Suprapubic skin (tissue), 4 donors: ENCODE measurements around the gene GALNT6. TPM values are rescaled to one million over a fixed set of nuclear protein-coding genes. Genes with fewer than 3 reads are reported as not detected.

Experiments used
- DNase-seq, 2 donors: peaks; one replicate each; pipeline ENCODE4 v3.0.0-alpha.2; 2019; ENCODE audit warnings: low spot score in 2 of 2
- H3K27ac ChIP-seq: fragments of 200-600 bp; sonication (generic); one replicate; pipeline ENCODE4 v1.5.1; 2019
- H3K27me3 ChIP-seq: fragments of 200-600 bp; sonication (generic); one replicate; pipeline ENCODE4 v1.5.1; 2019
- H3K36me3 ChIP-seq: fragments of 200-600 bp; sonication (generic); one replicate; pipeline ENCODE4 v1.5.1; 2019
- H3K4me1 ChIP-seq: fragments of 200-600 bp; sonication (generic); one replicate; pipeline ENCODE4 v1.5.1; 2019
- H3K4me3 ChIP-seq: fragments of 200-600 bp; sonication (generic); one replicate; pipeline ENCODE4 v1.5.1; 2019; ENCODE audit warnings: mild to moderate bottlenecking
- H3K9me3 ChIP-seq: fragments of 200-600 bp; sonication (generic); one replicate; pipeline ENCODE4 v1.5.1; 2019
- CTCF ChIP-seq, 2 donors: fragments of 200-600 bp in 1 of 2; fragments of 450-650 bp in 1 of 2; sonication (generic) in 1 of 2; IDR thresholded peaks; one replicate each; pipeline ENCODE4 v1.5.1; 2016 to 2019; ENCODE audit warnings: antibody characterized with exemption in 2 of 2, mild to moderate bottlenecking in 1 of 2, moderate library complexity in 1 of 2
- EP300 ChIP-seq: sonication (generic); formaldehyde crosslinking; IDR thresholded peaks from one replicate; pipeline ENCODE4 v1.6.1; 2017; ENCODE audit warnings: antibody characterized with exemption
- POLR2A ChIP-seq, 2 donors: fragments of 450-650 bp; IDR thresholded peaks; one replicate each; pipeline ENCODE4 v1.6.1; 2017; ENCODE audit warnings: antibody characterized with exemption in 2 of 2, mild to moderate bottlenecking in 2 of 2, moderate library complexity in 2 of 2
- POLR2AphosphoS5 ChIP-seq, 3 donors: sonication (generic); formaldehyde crosslinking; IDR thresholded peaks; one replicate each; pipeline ENCODE4 v1.6.1; 2017; ENCODE audit warnings: antibody characterized with exemption in 3 of 3
- WGBS: methylation state at CpG from one replicate; pipeline ENCODE4 v1.1.5; 2018; 5-methylcytosine and 5-hydroxymethylcytosine counted together
- total RNA-seq, 4 donors: library from RNA; depleted of rRNA; stranded (reverse); fragments of >200 nt; gene quantifications; one replicate each; pipeline ENCODE4 v1.1.0, GENCODE V29; 2016

Gene GALNT6
- total RNA-seq, 4 donors from 2014 or later, result 2.0 to 33.8 (median 8.8) TPM

GRCh38 chr12:51403681-51404136 is 12.5 kb upstream of the GALNT6 start:
- WGBS, result 88% methylated on average over 4 of the region's 4 CpGs
- no peak overlapping the region for H3K4me3 ChIP-seq
- no peaks in the 10 kb centered on the region for H3K4me1 ChIP-seq
- H3K9me3 ChIP-seq, result no peaks in the 10 kb centered on the region
- no peak overlapping the region for H3K27ac ChIP-seq
- no peak for DNase-seq
- no peaks in the 10 kb centered on the region for H3K27me3 ChIP-seq
- TF ChIP-seq CTCF (IDR thresholded peaks at IDR 0.05) (no peak), EP300 (no peak), POLR2AphosphoS5 (IDR thresholded peaks at IDR 0.05) (no peak), POLR2A (IDR thresholded peaks at IDR 0.05) (no peak)
- no peaks in the 10 kb centered on the region for H3K36me3 ChIP-seq

DNA sequence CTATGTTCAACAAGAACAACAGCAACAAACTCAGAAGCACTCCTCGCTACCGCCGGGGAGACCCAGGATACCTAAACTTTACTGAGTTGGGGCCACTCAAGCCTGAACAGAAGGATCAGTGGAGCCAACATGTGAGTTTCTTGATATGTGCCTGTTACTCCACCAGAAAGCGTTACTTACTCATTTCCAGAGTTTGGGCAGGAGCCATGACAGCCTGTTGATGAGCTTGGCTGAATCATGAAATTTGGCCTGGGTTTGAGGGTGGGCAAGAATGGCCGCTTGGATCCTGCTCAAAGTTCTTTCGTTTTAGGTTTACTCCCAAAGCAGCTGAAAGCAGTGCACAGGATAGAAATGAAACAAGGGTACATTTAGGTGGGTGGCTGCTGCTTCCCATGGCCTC is 12.0 kb upstream of the GALNT6 start:
- Histone ChIP-seq H3K27me3 (no peaks in the 10 kb centered on the region), H3K9me3 (no peaks in the 10 kb centered on the region), H3K27ac (no peak overlapping the region), H3K4me1 (no peaks in the 10 kb centered on the region), H3K4me3 (no peak overlapping the region), H3K36me3 (no peaks in the 10 kb centered on the region)
- WGBS, result 92% methylated on average over 6 of the region's 6 CpGs
- peak in 1 of 2 donors; percentile 21 for DNase-seq
- TF ChIP-seq POLR2AphosphoS5 (IDR thresholded peaks at IDR 0.05), result no peak
- TF ChIP-seq POLR2A (IDR thresholded peaks at IDR 0.05), result no peak
- no peak for TF ChIP-seq EP300
- no peak for TF ChIP-seq CTCF (IDR thresholded peaks at IDR 0.05)

DNA sequence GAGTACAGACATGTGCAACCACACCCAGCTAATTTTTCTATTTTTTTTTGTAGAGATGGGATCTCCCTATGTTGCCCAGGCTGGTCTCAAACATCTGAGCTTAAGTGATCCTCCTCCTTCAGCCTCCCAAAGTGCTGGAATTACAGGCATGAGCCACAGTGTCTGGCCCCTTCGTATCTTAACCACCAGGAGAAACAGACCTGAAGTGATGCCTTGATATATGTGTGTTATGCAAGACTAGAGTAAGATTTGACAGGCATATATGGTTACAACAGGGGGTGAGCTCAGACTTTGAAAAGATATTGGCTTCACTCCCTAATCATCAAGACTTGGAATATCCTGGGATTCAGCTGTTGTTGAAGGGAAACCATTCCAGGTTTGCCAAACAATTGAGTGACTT is 10.7 kb upstream of the GALNT6 start:
- 47% methylated on average over 1 of the region's 1 CpG for WGBS
- no peak for TF ChIP-seq EP300
- H3K4me1 ChIP-seq, result no peaks in the 10 kb centered on the region

GRCh38 chr12:51401486-51401885 is 10.3 kb upstream of the GALNT6 start:
- TF ChIP-seq POLR2AphosphoS5 (IDR thresholded peaks at IDR 0.05), result no peak
- no peak for TF ChIP-seq EP300
- no peak for TF ChIP-seq POLR2A (IDR thresholded peaks at IDR 0.05)
- TF ChIP-seq CTCF (IDR thresholded peaks at IDR 0.05), result no peak
- WGBS, result 83% methylated on average over 13 of the region's 13 CpGs
- Histone ChIP-seq H3K9me3 (no peaks in the 10 kb centered on the region), H3K36me3 (no peaks in the 10 kb centered on the region), H3K27me3 (no peaks in the 10 kb centered on the region), H3K4me1 (no peaks in the 10 kb centered on the region), H3K27ac (no peak overlapping the region), H3K4me3 (no peak overlapping the region)
- no peak for DNase-seq

More for the DNA sequence above, 10.7 kb upstream of the GALNT6 start:
- no peak for DNase-seq
- Histone ChIP-seq H3K9me3 (no peaks in the 10 kb centered on the region), H3K27me3 (no peaks in the 10 kb centered on the region), H3K36me3 (no peaks in the 10 kb centered on the region), H3K4me3 (no peak overlapping the region), H3K27ac (no peak overlapping the region)

- Histone ChIP-seq H3K27ac (no peak overlapping the region), H3K4me3 (no peak overlapping the region), H3K4me1 (no peaks in the 10 kb centered on the region), H3K9me3 (no peaks in the 10 kb centered on the region), H3K27me3 (no peaks in the 10 kb centered on the region), H3K36me3 (no peaks in the 10 kb centered on the region)
- TF ChIP-seq POLR2A (IDR thresholded peaks at IDR 0.05) (no peak), EP300 (no peak), POLR2AphosphoS5 (IDR thresholded peaks at IDR 0.05) (no peak), CTCF (IDR thresholded peaks at IDR 0.05) (no peak)
- DNase-seq, result no peak
- 88% methylated on average over 14 of the region's 14 CpGs for WGBS
Observed at GRCh38 chr12:51401020-51401419, 9.8 kb upstream of the GALNT6 start.

DNA sequence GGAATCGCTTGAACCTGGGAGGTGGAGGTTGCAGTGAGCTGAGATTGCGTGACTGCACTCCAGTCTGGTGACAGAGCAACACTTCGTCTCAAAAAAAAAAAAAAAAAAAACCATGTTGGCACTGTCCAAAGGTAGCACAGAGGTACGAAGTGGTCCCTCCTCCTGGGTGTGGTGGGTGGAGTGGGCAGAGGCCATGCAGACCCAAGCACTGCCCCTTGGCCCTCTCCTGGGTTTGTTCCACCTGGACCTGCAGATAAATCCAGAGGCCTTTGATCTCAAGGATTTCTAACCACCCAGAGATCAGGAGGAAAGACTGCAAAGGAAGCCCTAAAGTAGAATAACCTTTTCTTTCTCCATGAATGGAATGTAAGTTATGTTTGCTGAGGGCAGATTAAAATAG is 8.7 kb upstream of the GALNT6 start:
- Histone ChIP-seq H3K36me3 (no peaks in the 10 kb centered on the region), H3K27ac (no peak overlapping the region), H3K27me3 (no peaks in the 10 kb centered on the region), H3K4me1 (no peaks in the 10 kb centered on the region), H3K9me3 (no peaks in the 10 kb centered on the region), H3K4me3 (no peak overlapping the region)
- TF ChIP-seq POLR2AphosphoS5 (IDR thresholded peaks at IDR 0.05), result no peak
- no peak for TF ChIP-seq CTCF (IDR thresholded peaks at IDR 0.05)
- no peak for DNase-seq
- WGBS, result 72% methylated on average over 4 of the region's 4 CpGs
